NCI-H1417 (cell line): Measurements from ENCODE around the gene HSD17B2.
"Not testable (repeated sequence)": the region's sequence is repeated elsewhere in the genome, so short reads cannot be mapped to it uniquely, and the experiment has no call there.

ENCODE experiments used
- DNase-seq, 3 experiments: peaks; one replicate each; lab custom pipeline; 2025; lab: John Stamatoyannopoulos, UW

Gene HSD17B2

DNA sequence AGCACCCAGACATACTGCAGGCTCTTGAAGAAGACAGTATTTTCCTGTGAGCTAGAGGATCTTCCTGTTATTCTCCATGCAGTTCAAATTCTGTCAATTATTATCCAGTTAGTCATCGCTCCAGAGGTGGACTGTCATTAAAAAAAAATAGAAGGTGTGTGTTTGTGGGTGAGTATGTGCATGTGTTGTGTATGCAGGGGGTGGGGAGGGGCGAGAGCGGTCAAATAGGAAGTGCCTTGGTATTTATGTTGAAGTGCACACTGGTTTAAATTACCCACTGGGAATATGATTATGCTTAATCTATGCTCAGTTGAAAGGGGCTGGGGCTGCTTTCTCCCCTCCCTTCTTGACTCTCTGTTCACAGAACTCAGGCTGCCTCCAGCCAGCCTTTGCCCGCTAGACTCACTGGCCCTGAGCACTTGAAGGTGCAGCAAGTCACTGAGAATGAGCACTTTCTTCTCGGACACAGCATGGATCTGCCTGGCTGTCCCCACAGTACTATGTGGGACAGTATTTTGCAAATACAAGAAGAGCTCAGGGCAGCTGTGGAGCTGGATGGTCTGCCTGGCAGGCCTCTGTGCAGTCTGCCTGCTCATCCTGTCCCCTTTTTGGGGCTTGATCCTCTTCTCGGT is at the start of gene HSD17B2:
TSS of gene HSD17B2 (plus strand) at position 273 of the 632 bp plus-strand sequence. CDS start at position 445, 172 bp downstream.
- DNase-seq = peak in 1 of 3 experiments; percentile 46

DNA sequence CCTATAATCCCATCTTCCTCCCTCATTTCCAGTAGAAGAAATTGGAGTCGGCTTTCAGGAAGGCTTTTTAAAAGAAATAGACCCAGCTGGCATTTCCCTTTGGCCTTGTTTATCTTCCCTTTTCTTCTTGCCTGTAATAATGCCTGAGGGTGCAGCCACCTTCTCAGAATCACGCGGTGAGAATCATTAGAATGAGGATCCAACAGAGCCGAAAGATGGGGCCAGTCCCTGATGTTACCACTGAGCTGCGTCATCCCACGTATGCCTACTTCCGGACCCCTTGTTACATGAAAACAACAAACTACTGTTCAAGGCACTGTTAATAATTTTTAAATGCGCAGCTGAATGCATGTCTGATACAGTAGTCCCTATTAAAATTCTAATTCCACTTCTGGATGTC is 47.9 kb upstream of the HSD17B2 start:
- DNase-seq = no peak

GRCh38 chr16:81987706-81988105 is 47.3 kb upstream of the HSD17B2 start:
- no peak for DNase-seq

DNA sequence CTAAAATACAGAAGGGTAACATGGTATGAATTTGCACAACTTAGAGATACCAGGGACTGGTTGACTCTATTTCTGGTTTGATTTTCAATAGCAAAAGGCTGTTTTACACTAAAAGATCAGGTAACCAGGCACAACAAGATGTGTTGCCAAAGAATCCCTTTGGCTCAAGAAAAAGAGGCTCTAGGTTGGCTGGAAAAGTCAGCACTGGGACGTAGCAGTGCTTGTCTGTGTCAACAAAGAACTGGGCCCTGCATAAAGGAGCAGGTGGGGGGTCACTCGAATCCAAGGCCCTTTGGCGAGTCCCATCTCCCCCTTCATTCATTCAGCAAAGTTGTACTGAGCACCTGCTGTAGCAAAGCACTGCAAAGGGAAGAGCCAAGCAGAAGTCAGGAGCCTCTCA is 42.2 kb upstream of the HSD17B2 start:
- DNase-seq = no peak

- no peak for DNase-seq
Observed at GRCh38 chr16:81994485-81994884, 40.6 kb upstream of the HSD17B2 start.

- DNase-seq = no peak
Observed at GRCh38 chr16:81995651-81996050, 39.4 kb upstream of the HSD17B2 start.

- peak in 1 of 3 experiments; percentile 15 for DNase-seq
Observed at GRCh38 chr16:81996664-81997509, 38.2 kb upstream of the HSD17B2 start.

GRCh38 chr16:81997738-81998137 is 37.3 kb upstream of the HSD17B2 start:
- DNase-seq = no peak

DNA sequence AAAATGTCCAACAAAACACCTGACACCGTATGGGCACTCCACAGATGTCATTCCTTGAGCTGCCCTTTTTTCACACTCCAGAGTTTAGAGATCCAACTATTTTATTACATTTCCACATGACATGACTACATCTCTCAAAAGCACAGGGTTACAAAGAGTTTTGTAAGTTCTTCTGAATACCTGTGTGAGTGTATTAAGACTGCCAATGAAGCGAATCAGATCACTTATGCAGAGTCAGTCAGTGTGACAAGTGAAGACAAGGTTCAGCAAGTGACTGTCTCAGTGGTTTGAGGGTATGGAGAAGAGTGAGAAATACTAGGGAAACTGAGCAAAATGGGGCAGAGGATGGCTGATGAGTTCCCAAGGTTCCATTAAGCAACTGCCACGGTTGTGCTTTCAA is 32.2 kb upstream of the HSD17B2 start:
- DNase-seq = no peak

DNA sequence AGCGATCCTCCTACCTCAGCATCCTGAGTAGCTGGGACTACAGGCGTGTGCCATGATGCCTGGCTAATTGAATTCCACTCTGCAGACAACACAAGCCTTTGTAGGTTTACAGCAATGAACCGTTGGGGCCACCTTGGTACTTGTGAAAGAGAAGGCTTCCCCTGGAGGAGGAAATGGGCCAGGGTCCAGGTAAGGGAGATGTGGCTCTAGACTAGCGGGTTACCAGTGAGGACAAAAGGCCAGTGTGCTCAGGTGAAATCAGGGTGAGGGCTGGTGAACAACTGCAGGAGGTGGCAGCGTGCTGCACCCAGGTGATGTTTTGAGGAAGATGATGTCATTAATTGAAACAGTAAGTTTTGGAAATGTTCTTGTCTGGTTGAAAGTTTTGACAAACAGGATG is 30.5 kb upstream of the HSD17B2 start:
- DNase-seq = no peak

DNA sequence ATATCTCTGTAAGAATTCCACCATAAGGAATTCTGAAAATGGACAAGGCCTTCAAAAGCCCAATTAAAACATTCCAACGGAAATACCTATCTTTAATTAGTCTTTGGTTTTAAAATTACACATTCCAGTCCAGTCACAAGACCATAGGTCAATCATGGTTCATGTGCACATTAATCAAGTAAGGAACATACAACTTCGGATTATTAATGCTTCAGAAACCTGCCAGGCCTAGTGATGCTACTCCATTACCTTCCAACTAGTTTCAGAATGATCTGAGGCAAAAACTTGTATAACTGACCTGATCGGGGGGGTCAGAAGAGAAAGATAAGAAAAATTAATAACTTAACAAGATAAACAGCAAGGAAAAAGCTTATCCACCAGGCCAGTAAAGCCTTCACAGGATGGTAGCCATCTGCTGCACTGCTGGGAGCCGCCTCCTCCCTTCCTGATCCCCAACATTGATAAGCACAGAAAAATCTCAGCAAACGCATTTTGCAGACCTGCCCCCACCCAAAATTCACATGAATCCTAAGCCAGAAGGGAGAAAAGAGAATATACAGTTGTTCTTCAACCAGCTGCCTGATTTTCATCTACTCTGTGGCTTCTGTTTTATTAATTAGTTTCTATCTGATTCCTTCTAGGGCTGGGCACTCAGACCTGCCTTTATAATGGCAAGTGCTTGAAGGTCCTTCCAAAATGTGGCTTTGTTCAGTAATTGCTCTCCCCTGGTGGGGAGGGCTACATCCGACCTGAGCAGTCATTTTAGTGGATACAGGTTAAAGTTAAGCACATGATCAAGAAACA is 29.8 kb upstream of the HSD17B2 start:
- peak in 1 of 3 experiments; percentile 37 for DNase-seq

- no peak for DNase-seq
Observed at GRCh38 chr16:82006036-82006435, 29.0 kb upstream of the HSD17B2 start.

DNA sequence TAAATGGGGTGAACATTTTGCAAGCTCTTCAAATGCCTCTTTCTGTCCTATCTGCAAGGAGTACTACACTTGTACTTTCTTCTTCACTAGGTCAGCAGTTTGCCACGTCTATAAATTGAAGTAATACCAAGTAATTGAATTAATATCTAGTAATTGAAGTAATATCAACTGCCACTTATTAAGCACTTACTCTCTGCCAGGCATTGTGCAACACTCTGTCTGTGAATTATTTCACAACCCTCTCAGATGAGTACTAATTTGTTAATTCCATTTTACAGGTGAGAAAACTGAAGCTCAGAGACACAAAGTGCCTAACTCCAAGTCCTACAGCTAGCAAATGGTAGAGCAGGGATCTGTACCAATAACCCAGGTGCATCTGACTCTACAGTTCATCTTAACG is 27.9 kb upstream of the HSD17B2 start:
- DNase-seq = no peak

DNA sequence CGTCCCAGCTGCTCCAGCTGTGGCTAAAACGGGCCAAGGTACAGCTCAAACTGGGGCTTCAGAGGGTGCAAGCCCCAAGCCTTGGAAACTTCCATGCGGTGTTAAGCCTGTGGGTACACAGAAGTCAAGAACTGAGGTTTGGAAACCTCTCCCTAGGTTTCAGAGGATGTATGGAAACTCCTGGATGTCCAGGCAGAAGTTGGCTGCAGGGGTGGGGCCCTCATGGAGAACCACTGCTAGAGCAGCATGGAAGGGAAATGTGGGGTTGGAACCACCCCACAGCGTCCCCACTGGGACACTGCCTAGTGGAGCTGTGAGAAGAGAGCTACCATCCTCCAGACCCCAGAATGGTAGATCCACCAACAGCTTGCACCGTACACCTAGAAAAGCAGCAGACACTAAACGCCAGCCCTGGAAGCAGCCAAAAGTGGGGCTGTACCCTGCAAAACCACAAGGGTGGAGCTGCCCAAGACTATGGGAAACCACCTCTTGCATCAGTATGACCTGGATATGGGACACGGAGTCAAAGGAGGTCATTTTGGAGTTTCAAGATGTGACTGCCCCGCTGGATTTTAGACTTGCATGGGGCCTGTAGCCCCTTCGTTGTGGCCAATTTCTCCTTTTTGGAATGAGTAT is 26.0 kb upstream of the HSD17B2 start:
- DNase-seq = no peak

- DNase-seq = not testable (repeated sequence)
Observed at GRCh38 chr16:82009789-82010188, 25.3 kb upstream of the HSD17B2 start.

GRCh38 chr16:82010649-82011048 is 24.4 kb upstream of the HSD17B2 start:
- DNase-seq = no peak

- DNase-seq = peak in 1 of 3 experiments; percentile 11
Observed at GRCh38 chr16:82011199-82011641, 23.8 kb upstream of the HSD17B2 start, which contains the start of gene SDR42E1. Gene SDR42E1 (minus strand): TSS chr16:82011470. CDS start chr16:82000858, 10,612 bp downstream.

DNA sequence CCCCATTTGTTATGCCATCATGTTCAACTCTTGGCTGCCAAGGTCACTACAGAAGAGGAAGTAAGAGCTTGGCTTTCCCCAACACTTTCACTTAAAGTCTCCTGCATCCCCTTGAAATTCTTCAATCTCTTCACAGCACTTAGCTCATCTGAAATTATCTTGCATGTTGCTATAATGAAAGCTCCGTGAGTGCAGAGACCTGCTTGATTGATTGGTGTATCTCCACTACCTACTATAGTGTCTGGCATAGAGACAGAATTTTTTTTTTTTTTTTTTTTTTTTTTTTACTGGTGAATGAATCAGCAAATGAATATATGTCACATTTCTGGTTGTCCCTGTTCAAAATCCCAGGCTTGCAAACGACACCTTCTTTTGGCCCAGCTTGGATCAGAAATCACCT is 21.9 kb upstream of the HSD17B2 start:
- DNase-seq = no peak

DNA sequence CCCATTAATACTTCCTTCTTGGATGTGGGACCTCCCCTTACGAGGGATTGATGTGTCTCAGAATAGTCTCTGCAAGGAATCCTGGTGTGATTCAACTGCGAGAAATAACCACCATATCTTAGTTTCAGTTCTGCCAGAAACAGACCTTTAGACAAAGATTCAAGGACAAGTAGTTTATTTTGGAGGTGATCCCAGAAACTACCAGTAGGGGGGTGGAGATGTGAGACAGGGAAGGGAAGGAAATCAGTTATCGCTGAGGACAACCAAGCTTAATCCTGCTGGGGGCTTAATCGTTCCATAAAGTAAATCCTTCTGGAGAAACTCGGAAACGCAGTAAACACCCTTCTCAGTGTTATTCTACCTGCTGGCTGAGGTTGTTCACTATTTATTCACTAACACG is 18.8 kb upstream of the HSD17B2 start:
- DNase-seq = no peak

- no peak for DNase-seq
Observed at GRCh38 chr16:82016964-82017363, 18.1 kb upstream of the HSD17B2 start.

DNA sequence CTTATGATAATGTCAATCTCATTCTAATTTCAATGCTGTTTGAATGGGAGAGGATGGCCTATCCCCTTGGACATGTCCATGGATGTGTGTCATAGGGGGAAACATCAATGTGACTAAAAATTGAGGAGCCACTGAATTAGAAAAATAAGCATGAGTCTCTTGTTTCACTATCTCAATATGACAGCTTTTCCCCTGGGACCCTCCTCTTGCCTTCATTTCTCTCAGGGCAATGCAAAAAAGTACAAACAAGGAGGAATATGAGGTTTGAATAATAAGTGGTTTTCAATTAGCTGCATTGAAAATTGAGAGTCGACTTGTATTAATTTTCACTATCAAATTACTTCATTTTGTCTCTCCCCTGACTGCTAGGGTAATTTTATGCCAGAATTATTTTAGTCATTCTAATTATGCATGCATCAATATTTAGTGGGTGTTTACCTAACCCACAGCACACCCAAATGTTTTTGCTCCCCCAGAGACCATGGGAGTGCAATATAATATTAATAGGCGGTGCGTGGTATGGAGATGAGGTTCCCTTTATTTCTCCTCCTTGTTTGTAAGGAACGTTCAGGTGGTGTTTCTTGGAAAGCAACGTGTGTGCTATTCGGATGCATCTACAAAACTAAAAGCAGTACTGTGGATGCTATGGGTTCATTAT is 17.0 kb upstream of the HSD17B2 start:
- DNase-seq = no peak
